ENCODE data around the gene SSTR3.
A peak's percentile ranks its signal among the peaks of the same experiment; 100 is the strongest.

DNA sequence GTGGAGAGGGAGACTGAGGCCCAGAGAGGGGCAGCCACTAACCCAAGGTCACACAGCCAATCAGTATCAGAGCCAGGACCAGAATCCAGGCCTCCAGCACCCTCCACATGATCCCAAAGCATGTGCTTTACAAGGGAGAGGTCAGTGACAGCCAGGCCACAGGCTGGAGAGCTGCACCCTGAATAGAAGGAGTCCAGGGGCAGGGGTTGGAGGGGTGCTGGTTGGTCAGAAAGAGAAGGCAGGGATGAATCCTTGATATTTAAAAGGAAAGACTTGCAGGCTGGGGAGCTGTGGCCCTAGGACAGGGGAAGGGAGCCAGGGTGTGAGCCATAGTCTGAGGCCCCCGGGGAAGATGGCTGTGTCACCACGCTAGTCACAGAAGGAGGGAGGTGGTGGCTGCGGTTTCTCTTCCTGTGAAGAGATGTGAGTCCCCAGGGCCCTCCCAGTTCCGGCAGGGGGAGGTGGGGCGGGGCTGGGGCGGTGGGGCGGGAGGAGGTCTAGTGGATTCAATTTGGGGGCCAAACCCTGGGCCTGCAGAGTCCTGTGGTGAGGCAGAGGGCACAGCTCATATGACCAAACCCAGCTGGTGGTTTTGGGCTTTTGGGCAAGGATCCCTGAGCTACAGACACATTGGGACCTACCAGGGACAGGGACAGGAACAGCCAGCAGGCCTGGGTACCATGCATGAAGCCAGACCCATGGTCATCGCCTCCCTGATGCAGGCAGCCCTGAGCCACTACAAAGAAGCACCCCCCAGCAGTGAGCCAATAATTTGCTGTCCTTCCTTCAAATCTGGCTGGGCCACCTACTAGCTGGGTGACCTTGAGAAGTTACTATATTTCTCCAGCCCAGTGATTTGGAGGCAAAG is 17.8 kb upstream of the SSTR3 start:
- no peak; the same call in 1 of the 2 replicates for TF ChIP-seq POLR2A (IDR thresholded peaks at IDR 0.05; ENCODE audit: low read depth, low read length)
- peak; percentile 63; the same call in 1 of the 2 replicates for TF ChIP-seq POLR2AphosphoS5 (IDR thresholded peaks at IDR 0.05; ENCODE audit: low read depth, low read length)
- TF ChIP-seq TAF1 (IDR thresholded peaks at IDR 0.05; ENCODE audit: borderline replicate concordance, low read depth, low read length): no peak
